HG02840 (cell line): ENCODE data around the gene SPEN.

Experiments used
- ATAC-seq: cut with Tn5 transposase; IDR thresholded peaks from one replicate; pipeline ENCODE4 v1.9.1; 2021; ENCODE audit warnings: mild to moderate bottlenecking, moderate library complexity, moderate number of reproducible peaks; ENCODE audit not compliant: unreplicated experiment, low FRiP score

The SPEN gene

DNA sequence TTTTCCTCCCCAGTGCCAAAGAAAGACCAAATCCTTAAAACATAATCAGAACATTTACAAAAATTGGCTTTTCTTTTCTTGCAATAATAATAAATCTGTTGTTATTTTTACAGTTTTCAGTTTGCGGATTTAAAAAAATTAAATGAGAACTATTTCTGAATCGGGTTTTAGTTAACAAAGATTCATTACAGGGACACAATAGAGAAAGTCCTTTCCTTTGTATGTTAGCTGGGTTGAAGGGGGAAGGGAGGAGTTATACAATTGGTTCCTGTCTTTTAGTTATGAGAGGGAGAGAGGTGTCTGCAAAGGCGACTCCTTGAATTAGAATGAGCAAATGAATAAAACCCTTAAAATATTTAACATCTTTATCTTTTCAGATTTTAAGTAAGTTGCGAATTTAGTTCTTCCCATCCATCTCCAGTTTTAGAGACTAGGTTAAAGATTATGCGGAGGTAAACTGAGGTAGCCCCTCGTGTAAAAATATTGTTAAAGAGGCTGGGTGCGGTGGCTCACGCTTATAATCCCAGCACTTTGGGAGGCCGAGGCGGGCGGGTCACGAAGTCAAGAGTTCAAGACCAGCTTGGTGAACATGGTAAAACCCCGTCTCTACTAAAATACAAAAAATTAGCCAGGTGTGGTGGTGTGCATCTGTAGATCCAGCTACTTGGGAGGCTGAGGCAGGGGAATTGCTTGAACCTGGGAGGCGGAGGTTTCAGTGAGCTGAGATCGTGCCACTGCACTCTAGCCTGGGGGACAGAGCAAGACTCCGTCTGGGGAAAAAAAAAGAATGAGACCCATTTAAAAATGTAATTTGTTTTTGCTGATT, 3.9 kb downstream of the SPEN start:
- ATAC-seq = no peak

DNA sequence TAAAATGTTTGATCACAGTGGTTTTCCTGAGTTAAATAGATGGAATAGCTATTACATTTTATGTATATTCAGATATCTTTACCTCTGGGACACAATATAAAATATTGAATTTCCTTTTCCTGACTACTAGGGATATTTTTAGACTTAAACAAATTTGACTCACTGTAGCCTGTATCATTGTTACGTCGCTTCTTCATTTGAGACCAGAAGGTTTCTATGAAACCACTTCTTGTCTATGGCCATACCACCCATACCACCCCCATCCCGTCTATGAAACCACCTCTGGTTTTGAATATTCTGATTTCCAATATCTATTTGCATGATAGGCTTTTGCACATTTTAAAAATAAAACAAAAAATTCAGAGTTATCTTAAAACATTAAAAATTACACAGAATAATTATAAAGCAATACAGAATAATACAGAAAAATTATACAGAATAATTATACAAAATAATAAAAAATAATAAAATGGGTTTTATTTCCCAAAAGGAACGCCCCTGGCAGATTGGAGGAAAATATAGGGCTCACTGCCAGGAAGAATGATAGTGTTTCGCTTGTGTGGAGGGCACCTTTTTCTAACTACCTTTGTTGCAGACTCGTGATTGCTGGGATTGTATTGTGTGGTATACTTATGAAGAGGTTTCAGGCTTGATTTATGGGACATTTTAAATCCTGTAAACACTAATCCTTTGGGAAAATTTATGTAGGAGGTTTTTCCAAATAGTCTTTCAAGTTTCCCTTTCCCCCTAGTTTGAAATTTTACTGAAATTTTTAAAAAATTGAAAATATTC, 4.7 kb downstream of the SPEN start:
- no peak for ATAC-seq

DNA sequence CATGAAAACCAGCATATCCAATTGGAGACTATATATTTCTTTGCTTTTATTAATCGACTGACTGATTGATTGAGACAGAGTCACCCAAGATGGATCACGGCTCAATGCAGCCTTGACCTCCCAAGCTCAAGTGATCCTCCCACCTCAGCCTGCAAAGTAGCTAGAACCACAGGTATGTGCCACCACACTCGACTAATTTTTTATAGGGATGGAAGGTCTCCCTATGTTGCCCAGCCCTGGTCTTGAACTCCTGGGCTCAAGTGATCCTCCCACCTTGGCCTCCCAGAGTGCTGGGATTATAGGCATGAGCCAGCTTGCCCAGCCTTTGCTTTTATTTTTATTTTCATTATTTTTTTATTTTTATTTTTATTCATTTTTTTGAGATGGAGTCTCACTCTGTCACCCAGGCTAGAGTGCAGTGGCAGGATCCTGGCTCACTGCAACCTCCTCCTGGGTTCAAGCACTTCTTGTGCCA, 5.4 kb downstream of the SPEN start:
- ATAC-seq = no peak

DNA sequence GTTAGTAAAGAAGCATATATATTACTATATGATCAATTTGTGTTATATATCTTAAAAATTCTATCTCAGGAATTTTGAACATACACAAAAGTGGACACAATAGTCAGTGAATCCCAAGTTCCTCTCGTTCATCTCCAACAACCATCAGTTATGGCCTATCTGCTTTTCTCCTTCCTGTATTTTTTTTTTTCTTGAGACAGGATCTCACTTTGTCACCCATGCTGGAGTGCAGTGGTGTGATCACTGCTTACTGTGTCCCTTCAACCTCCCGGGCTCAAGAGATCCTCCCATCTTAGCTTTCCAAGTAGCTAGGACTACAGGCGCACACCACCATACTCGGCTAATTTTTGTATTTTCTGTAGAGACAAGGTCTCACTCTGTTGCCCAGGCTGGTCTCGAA, 9.4 kb downstream of the SPEN start:
- ATAC-seq = no peak

DNA sequence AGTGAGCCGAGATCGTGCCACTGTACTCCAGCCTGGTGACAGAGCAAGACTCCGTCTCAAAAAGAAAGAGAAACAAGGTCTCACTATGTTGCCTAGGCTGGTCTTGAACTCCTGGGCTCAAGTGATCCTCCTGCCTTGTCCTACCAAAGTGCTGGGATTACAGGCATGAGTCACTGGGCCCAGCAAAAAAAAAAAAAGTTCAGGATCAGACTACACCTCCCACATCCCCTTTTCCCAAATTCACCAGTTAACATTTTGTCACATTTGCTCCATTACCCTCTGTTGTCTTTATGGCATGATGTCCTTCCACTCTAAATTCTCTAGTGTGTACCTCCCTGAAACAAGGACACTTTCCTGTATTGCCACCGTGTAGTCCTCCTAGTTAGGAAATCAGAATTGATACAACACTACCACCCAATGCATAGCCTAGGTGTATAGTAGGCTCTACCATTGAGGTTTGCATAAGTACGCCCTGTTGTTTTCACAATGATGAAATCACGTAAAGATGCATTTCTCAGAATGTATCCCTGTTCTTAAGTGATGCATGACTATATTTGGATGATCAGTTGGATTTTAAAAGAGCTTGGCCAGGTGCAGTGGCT, 10.7 kb downstream of the SPEN start:
- ATAC-seq = no peak

DNA sequence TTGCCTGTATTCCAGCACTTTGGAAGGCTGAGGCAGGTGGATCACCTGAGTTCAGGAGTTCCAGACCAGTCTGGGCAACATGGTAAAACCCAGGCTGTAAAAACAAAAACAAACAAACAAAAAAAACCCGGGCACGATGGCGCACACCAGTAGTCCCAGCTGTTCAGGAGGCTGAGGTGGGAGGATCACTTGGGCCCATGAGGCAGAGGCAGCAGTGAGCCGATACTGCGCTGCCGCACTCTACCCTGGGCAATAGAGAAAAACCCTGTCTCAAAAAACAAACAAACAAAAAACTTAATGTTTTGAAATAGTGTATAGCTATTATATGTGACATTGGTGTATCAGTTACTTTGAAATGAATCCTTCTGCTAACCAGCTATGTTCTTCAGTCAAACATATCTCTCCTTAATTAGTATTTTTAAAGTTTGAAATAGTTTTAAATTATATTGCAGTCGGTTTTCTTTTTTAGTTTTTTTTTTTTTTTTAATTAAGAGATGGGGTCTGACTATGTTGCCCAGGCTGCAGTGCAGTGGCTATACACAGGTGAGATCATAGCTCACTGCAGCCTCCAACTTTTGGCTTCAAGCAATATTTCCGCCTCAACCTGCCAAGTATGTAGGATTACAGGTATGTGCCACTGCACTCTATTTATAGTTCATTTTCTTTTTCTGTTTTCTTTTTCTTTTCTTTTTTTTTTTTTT, 11.3 kb downstream of the SPEN start:
- no peak for ATAC-seq

DNA sequence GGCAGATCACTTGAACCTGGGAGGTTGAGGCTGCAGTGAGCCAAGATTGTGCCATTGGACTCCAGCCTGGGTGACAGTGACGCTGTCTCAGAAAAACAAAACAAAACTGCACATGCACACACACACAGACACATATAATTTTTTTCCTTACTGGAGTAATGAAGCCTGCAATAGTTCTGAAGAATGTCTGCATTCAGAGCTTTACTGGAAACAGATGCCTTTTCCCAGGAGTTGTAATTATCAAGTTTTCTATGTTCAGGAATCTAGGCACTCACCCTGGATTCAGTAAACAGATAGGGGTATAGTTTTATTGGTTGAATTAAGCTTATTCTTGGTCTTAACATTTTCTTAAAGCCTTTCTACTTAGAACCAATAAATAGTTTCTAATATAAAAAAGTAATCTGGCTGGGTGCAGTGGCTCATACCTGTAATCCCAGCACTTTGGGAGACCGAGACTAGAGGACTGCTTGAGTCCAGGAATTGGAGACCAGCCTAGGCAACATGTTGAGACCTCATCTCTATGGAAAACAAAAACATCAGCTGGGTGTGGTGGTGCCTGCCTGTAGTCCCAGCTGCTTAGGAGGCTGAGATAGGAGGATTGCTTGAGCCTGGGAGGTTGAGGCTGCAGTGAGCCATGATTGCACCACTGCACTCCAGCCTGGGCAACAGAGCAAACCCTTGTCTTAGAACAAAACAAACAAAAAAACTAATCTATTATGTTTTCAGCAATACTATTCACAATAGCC, 15.8 kb downstream of the SPEN start:
- no peak for ATAC-seq

DNA sequence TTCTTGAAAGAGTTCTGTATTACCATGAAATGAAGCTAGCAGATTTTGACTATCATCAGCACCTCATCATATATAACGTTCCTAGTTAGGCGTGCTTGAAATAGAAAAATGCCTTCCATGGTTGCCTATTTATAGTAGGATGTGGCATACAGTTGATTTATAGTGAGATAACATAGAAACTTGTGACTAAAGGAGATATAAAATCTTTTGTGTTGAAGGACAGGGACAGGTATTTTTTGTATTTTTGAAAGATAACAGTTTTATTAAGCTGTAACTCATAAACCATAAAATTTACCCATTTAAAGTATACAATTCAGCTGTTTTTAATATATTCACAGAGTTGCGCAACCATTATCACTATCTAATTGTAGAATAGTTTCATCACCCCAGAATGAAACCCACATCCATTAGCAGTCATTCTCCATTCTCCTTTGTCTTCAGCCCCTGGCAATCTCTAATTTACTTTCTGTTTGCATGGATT, 19.3 kb downstream of the SPEN start:
- no peak for ATAC-seq

DNA sequence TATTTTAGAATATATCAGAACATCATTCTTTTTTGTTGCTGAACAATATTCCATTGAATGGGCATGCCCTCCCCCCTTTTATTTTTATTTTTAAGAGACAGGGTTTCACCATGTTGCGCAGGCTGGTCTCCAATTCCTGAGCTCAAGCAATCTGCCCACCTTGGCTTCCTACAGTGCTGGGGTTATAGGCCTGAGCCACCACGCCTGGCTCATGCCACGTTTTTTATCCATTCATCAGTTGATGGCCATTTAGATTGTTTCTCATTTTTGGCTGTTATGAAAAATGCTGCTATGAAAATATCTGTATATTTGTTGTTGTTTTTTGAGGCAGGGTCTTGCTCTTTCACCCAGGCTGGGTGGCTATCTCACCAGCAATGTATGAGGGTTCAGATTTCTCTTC, 19.8 kb downstream of the SPEN start:
- ATAC-seq = no peak

DNA sequence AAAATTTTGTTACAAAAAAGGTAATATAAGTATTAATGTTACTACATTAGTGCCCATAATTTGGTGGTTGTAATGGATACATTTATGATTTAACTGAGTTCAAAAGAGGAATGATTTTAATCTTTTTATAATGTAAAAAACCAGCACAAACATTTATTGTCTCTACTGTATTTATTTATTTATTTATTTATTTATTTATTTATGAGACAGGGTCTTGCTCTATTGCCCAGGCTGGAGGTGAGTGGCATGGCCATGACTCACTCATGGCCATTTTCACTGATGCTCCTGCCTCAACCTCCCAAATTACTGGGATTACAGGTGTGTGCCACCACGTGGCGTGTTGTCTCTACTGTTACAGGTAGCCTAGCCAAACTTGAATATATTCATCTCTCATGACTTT, 21.9 kb downstream of the SPEN start:
- ATAC-seq = no peak

DNA sequence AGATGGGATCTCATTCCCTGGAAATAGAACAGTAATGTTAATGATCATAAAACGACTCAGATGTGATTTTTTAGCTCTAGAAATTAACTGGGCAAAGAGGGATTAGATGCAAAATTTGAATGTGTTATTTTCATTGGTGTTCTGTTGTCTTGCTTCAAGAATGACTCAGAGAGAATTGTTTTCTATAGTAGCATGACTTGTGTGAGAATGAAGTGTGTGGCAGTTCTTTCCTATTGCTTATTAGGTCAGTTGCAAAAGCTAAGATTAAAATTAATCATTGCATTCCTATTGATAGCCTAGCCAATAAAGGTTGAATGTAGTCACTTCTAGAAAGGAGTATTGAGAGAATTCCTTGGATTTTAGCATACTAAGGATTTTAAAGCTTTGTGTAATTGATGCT, 22.9 kb downstream of the SPEN start:
- no peak for ATAC-seq

DNA sequence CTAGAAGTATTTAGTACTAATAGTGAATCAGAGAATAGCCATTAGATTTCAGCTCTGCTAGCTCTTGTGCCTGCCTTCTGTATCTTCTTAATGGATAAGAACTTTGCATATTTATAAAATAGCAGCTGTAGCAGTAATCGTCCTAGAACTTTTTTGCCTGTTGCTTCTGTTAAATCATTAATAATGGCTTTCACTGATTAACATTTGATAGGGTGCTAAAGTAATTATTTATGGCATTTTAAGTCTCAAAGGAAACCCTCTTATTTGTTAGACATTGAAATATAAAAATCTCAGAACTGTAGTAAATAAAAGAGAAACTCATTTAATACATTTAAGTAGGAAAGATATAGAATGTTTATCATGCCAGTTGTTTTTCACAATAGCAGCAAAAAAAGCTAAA, 27.0 kb downstream of the SPEN start:
- no peak for ATAC-seq

DNA sequence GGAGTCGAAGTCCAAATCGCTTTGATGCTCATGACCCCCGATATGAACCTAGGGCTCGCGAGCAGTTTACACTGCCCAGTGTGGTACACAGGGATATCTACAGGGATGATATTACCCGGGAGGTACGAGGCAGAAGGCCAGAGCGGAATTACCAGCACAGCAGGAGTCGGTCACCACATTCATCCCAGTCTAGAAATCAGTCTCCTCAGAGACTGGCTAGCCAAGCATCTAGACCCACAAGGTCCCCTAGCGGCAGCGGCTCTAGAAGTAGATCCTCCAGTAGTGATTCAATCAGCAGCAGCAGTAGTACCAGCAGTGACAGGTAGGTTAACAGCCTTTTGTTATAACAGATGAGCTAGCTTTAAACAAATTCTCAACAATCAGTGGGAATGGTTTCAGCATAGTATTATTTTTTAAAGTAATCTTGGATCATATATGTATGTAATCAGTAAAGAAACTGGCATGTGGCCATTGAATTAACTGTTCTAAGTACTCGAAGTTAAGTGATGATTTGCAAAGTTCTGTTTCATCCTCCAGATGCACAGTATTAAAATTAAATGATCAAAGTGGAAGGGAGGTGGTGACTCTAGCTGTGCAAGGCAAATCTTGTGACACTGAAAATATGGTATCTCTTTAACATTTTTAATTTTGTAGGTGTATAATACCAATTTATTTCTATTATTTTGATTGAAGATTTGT, 29.0 kb downstream of the SPEN start:
- no peak for ATAC-seq

DNA sequence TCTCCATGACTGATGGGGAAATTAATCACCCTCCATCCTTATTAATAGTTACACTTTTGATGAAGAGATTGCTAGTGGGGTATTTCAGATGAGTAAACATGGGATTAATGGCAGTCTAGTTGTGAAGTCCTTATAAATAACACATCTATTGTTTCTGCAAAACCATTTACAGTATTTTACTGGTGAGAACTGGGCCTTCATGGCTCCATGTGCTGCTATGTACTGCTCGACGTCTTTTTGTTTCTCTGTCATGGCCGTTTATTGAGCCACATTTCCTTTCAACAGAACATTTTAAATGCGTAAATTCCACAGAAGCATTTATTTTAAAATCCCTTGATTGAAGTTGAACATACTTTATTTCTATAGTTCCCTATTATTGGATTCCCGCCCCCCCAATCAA, 34.5 kb downstream of the SPEN start:
- ATAC-seq = no peak

DNA sequence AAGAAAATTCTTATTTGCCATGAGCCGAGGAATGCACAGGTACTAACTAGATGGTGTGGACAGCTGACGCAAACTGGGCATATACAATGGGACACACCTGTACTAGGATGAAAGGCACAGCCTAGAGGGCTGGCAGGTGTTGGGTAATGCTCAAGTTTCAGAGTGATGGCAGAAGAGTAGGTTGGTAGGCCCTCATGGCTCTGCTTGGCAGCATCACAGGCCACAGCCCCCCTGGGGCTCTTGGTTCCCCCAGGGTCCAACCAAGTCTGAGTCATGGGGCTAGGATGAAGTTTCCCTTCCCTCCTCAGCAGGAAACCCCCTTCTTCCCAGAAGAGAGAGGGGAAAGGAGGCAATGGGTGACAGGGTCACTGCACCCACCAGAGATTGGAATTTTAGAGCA, 35.2 kb downstream of the SPEN start:
- no peak for ATAC-seq

DNA sequence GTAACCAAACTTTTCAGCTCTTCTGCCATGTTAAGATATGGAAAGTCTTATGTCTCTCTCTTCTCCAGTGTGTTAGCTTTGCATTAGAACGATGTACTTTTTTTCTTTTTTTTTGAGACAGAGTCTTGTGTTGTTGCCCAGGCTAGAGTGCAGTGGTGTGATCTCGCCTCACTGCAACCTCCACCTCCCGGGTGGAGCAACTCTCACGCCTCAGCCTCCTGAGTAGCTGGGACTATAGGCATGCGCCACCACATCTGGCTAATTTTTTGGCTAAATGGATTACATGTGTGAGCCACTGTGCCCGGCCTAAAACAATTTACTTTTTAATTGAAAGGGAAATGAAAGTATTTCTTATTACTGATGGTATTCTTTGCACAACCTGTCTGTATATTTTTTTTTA, 35.8 kb downstream of the SPEN start:
- no peak for ATAC-seq

DNA sequence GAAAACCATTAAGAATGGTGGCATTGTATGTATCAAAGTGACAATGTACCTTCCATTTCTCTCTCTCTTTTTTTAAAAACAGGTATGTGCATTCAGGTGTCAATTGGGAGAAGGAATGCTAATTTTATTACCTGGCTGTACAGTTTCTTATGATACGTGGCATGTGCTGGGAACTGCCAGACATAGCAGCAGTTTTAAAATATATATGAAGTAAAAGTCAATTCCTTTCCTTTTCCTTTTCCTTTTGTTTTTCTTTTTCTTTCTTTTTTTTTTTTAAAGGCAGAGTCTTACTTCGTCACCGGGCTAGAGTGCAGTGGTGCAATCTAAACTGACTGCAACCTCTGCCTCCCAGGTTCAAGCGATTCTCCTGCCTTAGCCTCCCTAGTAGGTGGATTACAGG, 37.0 kb downstream of the SPEN start:
- ATAC-seq = no peak

DNA sequence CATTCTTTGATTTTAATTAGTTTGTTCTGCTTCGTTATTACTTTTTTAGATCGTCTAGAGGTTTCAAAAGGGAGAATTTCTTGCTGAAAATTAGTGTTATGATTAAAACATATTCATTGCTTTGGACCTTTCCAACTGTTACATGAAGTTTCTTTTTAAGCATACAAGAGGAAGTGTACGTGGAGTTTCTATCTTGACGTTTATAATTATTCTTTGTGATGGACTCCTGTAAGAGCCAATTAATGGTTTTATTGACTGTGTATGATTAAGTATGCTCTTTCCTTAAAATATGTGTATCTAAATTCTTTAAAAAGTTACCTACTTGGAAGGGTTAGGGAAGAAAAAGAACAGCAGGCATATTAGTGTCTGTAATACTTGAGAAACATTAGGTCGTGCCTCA, 37.8 kb downstream of the SPEN start:
- no peak for ATAC-seq
